Stimulated activated CD8-positive, alpha-beta memory T cell treated with anti-CD3 and anti-CD28 coated beads, Interleukin-7, amount 100 ng/mL, for 4 hours (primary cell): ENCODE measurements around the gene TSPAN7.

ENCODE experiments used
- DNase-seq, 2 donors: peaks; one replicate each; pipeline ENCODE4 v3.0.0-alpha.2; 2020; ENCODE audit warnings: low read depth in 2 of 2

TSPAN7 gene

GRCh38 chrX:38595801-38596200 is 34.5 kb downstream of the TSPAN7 start:
- DNase-seq = no peak

GRCh38 chrX:38596939-38597338 is 35.6 kb downstream of the TSPAN7 start:
- no peak for DNase-seq

GRCh38 chrX:38599796-38600755 is 38.7 kb downstream of the TSPAN7 start:
- DNase-seq = no peak

GRCh38 chrX:38601866-38602265 is 40.5 kb downstream of the TSPAN7 start:
- DNase-seq = no peak

GRCh38 chrX:38606821-38607220 is 45.5 kb downstream of the TSPAN7 start:
- DNase-seq = no peak

- DNase-seq = no peak
These were observed 46.6 kb downstream of the TSPAN7 start for GRCh38 chrX:38607976-38608375.

- no peak for DNase-seq
These were observed 49.5 kb downstream of the TSPAN7 start for GRCh38 chrX:38610849-38611248.

- DNase-seq = no peak
These were observed 50.9 kb downstream of the TSPAN7 start for GRCh38 chrX:38612281-38612680.

GRCh38 chrX:38614485-38614884 is 53.1 kb downstream of the TSPAN7 start:
- no peak for DNase-seq

- no peak for DNase-seq
These were observed 55.6 kb downstream of the TSPAN7 start for GRCh38 chrX:38616904-38617303.

- no peak for DNase-seq
These were observed 56.8 kb downstream of the TSPAN7 start for GRCh38 chrX:38618180-38618579.

- no peak for DNase-seq
These were observed 59.3 kb downstream of the TSPAN7 start for GRCh38 chrX:38620623-38621022.

GRCh38 chrX:38626296-38626695 is 65.0 kb downstream of the TSPAN7 start:
- no peak for DNase-seq

GRCh38 chrX:38627683-38628082 is 66.3 kb downstream of the TSPAN7 start:
- no peak for DNase-seq

- no peak for DNase-seq
These were observed 67.2 kb downstream of the TSPAN7 start for GRCh38 chrX:38628587-38628986.

- no peak for DNase-seq
These were observed 71.2 kb downstream of the TSPAN7 start for GRCh38 chrX:38632516-38632915.

GRCh38 chrX:38634665-38635064 is 73.3 kb downstream of the TSPAN7 start:
- no peak for DNase-seq

GRCh38 chrX:38636949-38637819 is 75.8 kb downstream of the TSPAN7 start:
- DNase-seq = no peak

GRCh38 chrX:38638952-38639529 is 77.7 kb downstream of the TSPAN7 start:
- DNase-seq = no peak

- DNase-seq = no peak
These were observed 78.4 kb downstream of the TSPAN7 start for GRCh38 chrX:38639730-38640129.

GRCh38 chrX:38641197-38641596 is 79.9 kb downstream of the TSPAN7 start:
- no peak for DNase-seq

- no peak for DNase-seq
These were observed 82.6 kb downstream of the TSPAN7 start for GRCh38 chrX:38643903-38644302.
